Body of pancreas (tissue), 4 donors: Measurements from ENCODE around the gene PNMA8C.

Experiments used
- CTCF ChIP-seq, 7 experiments: fragments of 450-650 bp in 4 of 7; fragments of 200-600 bp in 3 of 7; sonication (generic) in 3 of 7; IDR thresholded peaks; one replicate each; pipeline ENCODE4 v1.5.1; 2016 to 2019; ENCODE audit warnings: antibody characterized with exemption in 7 of 7
- POLR2A ChIP-seq, 3 donors: fragments of 450-650 bp; IDR thresholded peaks; one replicate each; pipeline ENCODE4 v1.6.1; 2016; ENCODE audit warnings: antibody characterized with exemption in 3 of 3, mild to moderate bottlenecking in 2 of 3

GRCh38 chr19:46446021-46446420 is 17.3 kb upstream of the PNMA8C start:
- TF ChIP-seq CTCF (IDR thresholded peaks at IDR 0.05), result no peak
- no peak for TF ChIP-seq POLR2A (IDR thresholded peaks at IDR 0.05)
